ENCODE data around the gene UBE2G1.
"Not testable (repeated sequence)": the region's sequence is repeated elsewhere in the genome, so short reads cannot be mapped to it uniquely, and the experiment has no call there.

The UBE2G1 gene

GRCh38 chr17:4358154-4358553 is 8.3 kb downstream of the UBE2G1 start:
- TF ChIP-seq ZFX (IDR thresholded peaks at IDR 0.05) (no peak), CTCF (conservative IDR thresholded peaks at IDR 0.05) (no peak)
- H3K27ac ChIP-seq: no peak overlapping the region

GRCh38 chr17:4357671-4358070 is 8.8 kb downstream of the UBE2G1 start:
- H3K27ac ChIP-seq: no peak overlapping the region
- TF ChIP-seq ZFX (IDR thresholded peaks at IDR 0.05): no peak
- no peak for TF ChIP-seq CTCF (conservative IDR thresholded peaks at IDR 0.05)

GRCh38 chr17:4357030-4357628 is 9.3 kb downstream of the UBE2G1 start:
- H3K27ac ChIP-seq: no peak overlapping the region
- TF ChIP-seq ZFX (IDR thresholded peaks at IDR 0.05) (no peak), CTCF (conservative IDR thresholded peaks at IDR 0.05) (no peak)

- no peak overlapping the region for H3K27ac ChIP-seq
- no peak for TF ChIP-seq ZFX (IDR thresholded peaks at IDR 0.05)
Measured at GRCh38 chr17:4354862-4355514, 11.5 kb downstream of the UBE2G1 start.

- H3K27ac ChIP-seq: no peak overlapping the region
- TF ChIP-seq ZFX (IDR thresholded peaks at IDR 0.05) (no peak), CTCF (conservative IDR thresholded peaks at IDR 0.05) (no peak)
Measured at GRCh38 chr17:4354206-4354605, 12.3 kb downstream of the UBE2G1 start.

- H3K27ac ChIP-seq: not testable (repeated sequence)
Measured at GRCh38 chr17:4350214-4350613, 16.3 kb downstream of the UBE2G1 start.

- no peak for TF ChIP-seq CTCF (conservative IDR thresholded peaks at IDR 0.05)
- no peak for TF ChIP-seq ZFX (IDR thresholded peaks at IDR 0.05)
Measured at GRCh38 chr17:4345581-4346252, 20.8 kb downstream of the UBE2G1 start.

GRCh38 chr17:4344926-4345325 is 21.5 kb downstream of the UBE2G1 start:
- no peak for TF ChIP-seq ZFX (IDR thresholded peaks at IDR 0.05)
- no peak for TF ChIP-seq CTCF (conservative IDR thresholded peaks at IDR 0.05)
- no peak overlapping the region for H3K27ac ChIP-seq

More at GRCh38 chr17:4345581-4346252, 20.8 kb downstream of the UBE2G1 start:
- H3K27ac ChIP-seq: no peak overlapping the region

Measured in C4-2B (cell line).